Type B pancreatic cell (in vitro differentiated cells): Measurements from ENCODE around the gene PDE8B. TPM values are rescaled to one million over a fixed set of nuclear protein-coding genes. Genes with fewer than 3 reads are reported as not detected.

ENCODE experiments used
- DNase-seq: peaks from one replicate; pipeline ENCODE4 v3.0.0; 2021; ENCODE audit warnings: mixed read lengths; ENCODE audit not compliant: unreplicated experiment; ENCODE audit errors: extremely low spot score
- H3K27ac Mint-ChIP-seq: 2 replicates; pipeline ENCODE4 v1.8.0; 2021; ENCODE audit warnings: mild to moderate bottlenecking, mixed read lengths
- H3K27me3 Mint-ChIP-seq: 2 replicates; pipeline ENCODE4 v1.8.0; 2021; ENCODE audit warnings: mixed read lengths
- H3K36me3 Mint-ChIP-seq: 2 replicates; pipeline ENCODE4 v1.8.0; 2021; ENCODE audit warnings: mixed read lengths
- H3K4me1 Mint-ChIP-seq: one replicate; pipeline ENCODE4 v1.8.0; 2021; ENCODE audit warnings: mixed read lengths; ENCODE audit not compliant: unreplicated experiment
- H3K4me3 Mint-ChIP-seq: 2 replicates; pipeline ENCODE4 v1.8.0; 2021; ENCODE audit warnings: mild to moderate bottlenecking, mixed read lengths
- H3K9me3 Mint-ChIP-seq: 2 replicates; pipeline ENCODE4 v1.8.0; 2021; ENCODE audit warnings: mixed read lengths
- CTCF ChIP-seq: fragments of 200-600 bp; sonication (generic); conservative IDR thresholded peaks from 2 replicates; pipeline ENCODE4 v1.5.0; 2021; ENCODE audit warnings: antibody characterized with exemption, mild to moderate bottlenecking
- total RNA-seq: library from RNA; stranded (reverse); gene quantifications from 2 replicates; pipeline ENCODE4 v1.2.1, GENCODE V29; 2021; ENCODE audit warnings: low replicate concordance

Gene PDE8B
- total RNA-seq, 1 donor from 2014 or later: 16.7 TPM

GRCh38 chr5:77304388-77304787 is 93.9 kb downstream of the PDE8B start:
- no peak for DNase-seq
- Mint-ChIP-seq H3K27ac (no peak overlapping the region), H3K36me3 (no peaks in the 10 kb centered on the region), H3K9me3 (no peaks in the 10 kb centered on the region), H3K27me3 (no peaks in the 10 kb centered on the region), H3K4me1 (peaks cover 14% of the 10 kb centered on the region), H3K4me3 (no peak overlapping the region)
- no peak for TF ChIP-seq CTCF

GRCh38 chr5:77305222-77305846 is 94.9 kb downstream of the PDE8B start:
- TF ChIP-seq CTCF: no peak
- H3K36me3 Mint-ChIP-seq: no peaks in the 10 kb centered on the region
- H3K27ac Mint-ChIP-seq: no peak overlapping the region
- H3K27me3 Mint-ChIP-seq: no peaks in the 10 kb centered on the region
- no peaks in the 10 kb centered on the region for H3K9me3 Mint-ChIP-seq
- DNase-seq: no peak
- no peak overlapping the region for H3K4me3 Mint-ChIP-seq
- peaks cover 14% of the 10 kb centered on the region for H3K4me1 Mint-ChIP-seq

- Mint-ChIP-seq H3K4me3 (no peak overlapping the region), H3K9me3 (no peaks in the 10 kb centered on the region), H3K36me3 (peaks cover 4% of the 10 kb centered on the region), H3K4me1 (peaks cover 14% of the 10 kb centered on the region), H3K27me3 (no peaks in the 10 kb centered on the region), H3K27ac (no peak overlapping the region)
- no peak for DNase-seq
- TF ChIP-seq CTCF: no peak
Measured at GRCh38 chr5:77305956-77306355, 95.5 kb downstream of the PDE8B start.

GRCh38 chr5:77306531-77306930 is 96.1 kb downstream of the PDE8B start:
- Mint-ChIP-seq H3K4me1 (peaks cover 14% of the 10 kb centered on the region), H3K36me3 (peaks cover 5% of the 10 kb centered on the region), H3K27ac (no peak overlapping the region)

GRCh38 chr5:77308154-77308960 is 97.9 kb downstream of the PDE8B start:
- H3K4me1 Mint-ChIP-seq: peaks cover 14% of the 10 kb centered on the region
- no peak for DNase-seq

More at GRCh38 chr5:77306531-77306930, 96.1 kb downstream of the PDE8B start:
- Mint-ChIP-seq H3K9me3 (no peaks in the 10 kb centered on the region), H3K4me3 (no peak overlapping the region), H3K27me3 (no peaks in the 10 kb centered on the region)
- no peak for TF ChIP-seq CTCF
- DNase-seq: no peak

More at GRCh38 chr5:77308154-77308960, 97.9 kb downstream of the PDE8B start:
- Mint-ChIP-seq H3K27me3 (no peaks in the 10 kb centered on the region), H3K36me3 (peaks cover 5% of the 10 kb centered on the region), H3K4me3 (no peak overlapping the region), H3K9me3 (no peaks in the 10 kb centered on the region), H3K27ac (no peak overlapping the region)
- TF ChIP-seq CTCF: no peak
